GM23248 (cell line): ENCODE measurements around the gene TUBG2.

Source experiments
- EZH2 ChIP-seq: fragments of 200-600 bp; sonication (generic); IDR thresholded peaks from 2 replicates; pipeline ENCODE4 v1.6.1; 2018; ENCODE audit warnings: antibody characterized with exemption, mild to moderate bottlenecking; ENCODE audit not compliant: insufficient read depth, poor library complexity, severe bottlenecking
- EZH2phosphoT487 ChIP-seq: fragments of 200-600 bp; sonication (generic); IDR thresholded peaks from 2 replicates; pipeline ENCODE4 v1.6.1; 2018; ENCODE audit warnings: antibody characterized with exemption, moderate library complexity, mild to moderate bottlenecking, low read depth; ENCODE audit not compliant: insufficient read depth

- TF ChIP-seq EZH2 (no peak), EZH2phosphoT487 (no peak)
Observed at GRCh38 chr17:42697108-42697811, 38.2 kb downstream of the TUBG2 start.
